ENCODE measurements around the gene RNF114. TPM values are rescaled to one million over a fixed set of nuclear protein-coding genes. Genes with fewer than 3 reads are reported as not detected.
A peak's percentile ranks its signal among the peaks of the same experiment; 100 is the strongest.
"Not testable (repeated sequence)": the region's sequence is repeated elsewhere in the genome, so short reads cannot be mapped to it uniquely, and the experiment has no call there.

Gene RNF114
- total RNA-seq, 1 donor: 78.5 TPM

- Histone ChIP-seq H3K27me3 (ENCODE audit: insufficient read depth, low read length) (no peaks in the 10 kb centered on the region), H3K36me3 (ENCODE audit: insufficient read depth, low read length) (peaks cover 11% of the 10 kb centered on the region), H2AFZ (ENCODE audit: low read length) (peak overlapping the region; percentile 82), H3K9me3 (ENCODE audit: low read depth, low read length) (no peaks in the 10 kb centered on the region), H3K79me2 (ENCODE audit: insufficient read depth, low read length) (peaks cover 23% of the 10 kb centered on the region), H3K27ac (ENCODE audit: low read depth, low read length) (peak overlapping the region; percentile 76), H3K4me3 (ENCODE audit: insufficient read depth, low read length) (no peak overlapping the region), H3K4me1 (ENCODE audit: insufficient read depth, low read length) (peaks cover 51% of the 10 kb centered on the region), H4K20me1 (ENCODE audit: insufficient read depth, low read length) (peaks cover 22% of the 10 kb centered on the region), H3K4me2 (ENCODE audit: insufficient read depth, low read length) (peak overlapping the region; percentile 16)
- DNase-seq (ENCODE audit: insufficient read length, low spot score, missing footprints): peak; percentile 69
- TF ChIP-seq, protein P1, sequence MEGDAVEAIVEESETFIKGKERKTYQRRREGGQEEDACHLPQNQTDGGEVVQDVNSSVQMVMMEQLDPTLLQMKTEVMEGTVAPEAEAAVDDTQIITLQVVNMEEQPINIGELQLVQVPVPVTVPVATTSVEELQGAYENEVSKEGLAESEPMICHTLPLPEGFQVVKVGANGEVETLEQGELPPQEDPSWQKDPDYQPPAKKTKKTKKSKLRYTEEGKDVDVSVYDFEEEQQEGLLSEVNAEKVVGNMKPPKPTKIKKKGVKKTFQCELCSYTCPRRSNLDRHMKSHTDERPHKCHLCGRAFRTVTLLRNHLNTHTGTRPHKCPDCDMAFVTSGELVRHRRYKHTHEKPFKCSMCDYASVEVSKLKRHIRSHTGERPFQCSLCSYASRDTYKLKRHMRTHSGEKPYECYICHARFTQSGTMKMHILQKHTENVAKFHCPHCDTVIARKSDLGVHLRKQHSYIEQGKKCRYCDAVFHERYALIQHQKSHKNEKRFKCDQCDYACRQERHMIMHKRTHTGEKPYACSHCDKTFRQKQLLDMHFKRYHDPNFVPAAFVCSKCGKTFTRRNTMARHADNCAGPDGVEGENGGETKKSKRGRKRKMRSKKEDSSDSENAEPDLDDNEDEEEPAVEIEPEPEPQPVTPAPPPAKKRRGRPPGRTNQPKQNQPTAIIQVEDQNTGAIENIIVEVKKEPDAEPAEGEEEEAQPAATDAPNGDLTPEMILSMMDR (IDR thresholded peaks at IDR 0.05; ENCODE audit: extremely low read depth, low read depth, low read length): no peak
Observed at GRCh38 chr20:49990271-49990720, 54.1 kb downstream of the RNF114 start.

DNA sequence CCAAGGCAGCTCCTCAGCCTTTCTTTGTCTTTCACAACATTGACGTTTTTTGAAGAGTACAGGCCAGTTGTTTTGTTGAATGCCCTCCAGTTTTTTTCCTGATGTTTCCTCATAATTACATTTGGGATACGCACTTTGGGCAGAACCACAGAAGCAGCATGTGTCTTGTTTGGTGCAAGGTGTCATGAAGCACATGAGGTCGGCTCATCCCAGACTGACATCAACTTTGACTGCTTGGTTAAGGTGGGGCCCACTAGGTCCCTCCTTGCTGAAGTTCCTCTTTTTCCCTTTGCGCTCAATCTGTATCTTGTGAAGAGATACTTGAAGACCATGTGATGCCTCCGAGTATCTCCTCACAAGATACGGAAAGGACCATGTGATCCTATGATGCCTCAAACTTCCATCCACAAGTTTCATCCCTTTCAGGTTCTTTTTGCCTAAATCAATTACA is 57.1 kb downstream of the RNF114 start:
- no peaks in the 10 kb centered on the region for H3K27me3 ChIP-seq (ENCODE audit: insufficient read depth, low read length)
- no peak for DNase-seq (ENCODE audit: insufficient read length, low spot score, missing footprints)

GRCh38 chr20:49995586-49995985 is 59.4 kb downstream of the RNF114 start:
- Histone ChIP-seq H4K20me1 (ENCODE audit: insufficient read depth, low read length) (no peaks in the 10 kb centered on the region), H3K36me3 (ENCODE audit: insufficient read depth, low read length) (no peaks in the 10 kb centered on the region), H3K4me3 (ENCODE audit: insufficient read depth, low read length) (no peak overlapping the region), H2AFZ (ENCODE audit: low read length) (no peak overlapping the region), H3K9me3 (ENCODE audit: low read depth, low read length) (no peaks in the 10 kb centered on the region), H3K27ac (ENCODE audit: low read depth, low read length) (no peak overlapping the region), H3K79me2 (ENCODE audit: insufficient read depth, low read length) (no peaks in the 10 kb centered on the region), H3K4me2 (ENCODE audit: insufficient read depth, low read length) (no peak overlapping the region), H3K27me3 (ENCODE audit: insufficient read depth, low read length) (no peaks in the 10 kb centered on the region), H3K4me1 (ENCODE audit: insufficient read depth, low read length) (peaks cover under 1% of the 10 kb centered on the region)
- TF ChIP-seq, protein P1 (IDR thresholded peaks at IDR 0.05; ENCODE audit: extremely low read depth, low read depth, low read length): no peak
- no peak for DNase-seq (ENCODE audit: insufficient read length, low spot score, missing footprints)

More for the DNA sequence above, 57.1 kb downstream of the RNF114 start:
- Histone ChIP-seq H4K20me1 (ENCODE audit: insufficient read depth, low read length) (no peaks in the 10 kb centered on the region), H3K4me2 (ENCODE audit: insufficient read depth, low read length) (no peak overlapping the region), H3K79me2 (ENCODE audit: insufficient read depth, low read length) (no peaks in the 10 kb centered on the region), H3K27ac (ENCODE audit: low read depth, low read length) (no peak overlapping the region), H3K4me1 (ENCODE audit: insufficient read depth, low read length) (peaks cover 22% of the 10 kb centered on the region), H3K36me3 (ENCODE audit: insufficient read depth, low read length) (no peaks in the 10 kb centered on the region), H2AFZ (ENCODE audit: low read length) (no peak overlapping the region), H3K4me3 (ENCODE audit: insufficient read depth, low read length) (no peak overlapping the region), H3K9me3 (ENCODE audit: low read depth, low read length) (no peaks in the 10 kb centered on the region)
- TF ChIP-seq, protein P1 (IDR thresholded peaks at IDR 0.05; ENCODE audit: extremely low read depth, low read depth, low read length): no peak

- not testable (repeated sequence) for H3K4me2 ChIP-seq (ENCODE audit: insufficient read depth, low read length); H3K9me3 ChIP-seq (ENCODE audit: low read depth, low read length); H4K20me1 ChIP-seq (ENCODE audit: insufficient read depth, low read length); H3K4me1 ChIP-seq (ENCODE audit: insufficient read depth, low read length); H3K79me2 ChIP-seq (ENCODE audit: insufficient read depth, low read length); H2AFZ ChIP-seq (ENCODE audit: low read length); H3K27me3 ChIP-seq (ENCODE audit: insufficient read depth, low read length); H3K27ac ChIP-seq (ENCODE audit: low read depth, low read length); H3K4me3 ChIP-seq (ENCODE audit: insufficient read depth, low read length); H3K36me3 ChIP-seq (ENCODE audit: insufficient read depth, low read length)
- DNase-seq (ENCODE audit: insufficient read length, low spot score, missing footprints): peak; percentile 18
Observed at GRCh38 chr20:49998478-49999188, 62.4 kb downstream of the RNF114 start.

Measured in osteoblast (primary cell).